ENCODE measurements around the gene GFY.

GRCh38 chr19:49407482-49408015 is 17.6 kb upstream of the GFY start:
- TF ChIP-seq POLR2A (IDR thresholded peaks at IDR 0.05), result no peak
- TF ChIP-seq CTCF (IDR thresholded peaks at IDR 0.05), result no peak
- no peak for TF ChIP-seq EP300 (IDR thresholded peaks at IDR 0.05; ENCODE audit: low read depth)
